Ramos (cell line): ENCODE data around the gene TGFB1I1.

Experiments
- in situ Hi-C: fragments of 300-500 bp; cut with MboI; formaldehyde crosslinking; loops from one replicate; pipeline ENCODE4 v1.14.3; 2022; ENCODE audit warnings: low sequenced_read_pairs; ENCODE audit not compliant: unreplicated experiment

TGFB1I1 gene

DNA sequence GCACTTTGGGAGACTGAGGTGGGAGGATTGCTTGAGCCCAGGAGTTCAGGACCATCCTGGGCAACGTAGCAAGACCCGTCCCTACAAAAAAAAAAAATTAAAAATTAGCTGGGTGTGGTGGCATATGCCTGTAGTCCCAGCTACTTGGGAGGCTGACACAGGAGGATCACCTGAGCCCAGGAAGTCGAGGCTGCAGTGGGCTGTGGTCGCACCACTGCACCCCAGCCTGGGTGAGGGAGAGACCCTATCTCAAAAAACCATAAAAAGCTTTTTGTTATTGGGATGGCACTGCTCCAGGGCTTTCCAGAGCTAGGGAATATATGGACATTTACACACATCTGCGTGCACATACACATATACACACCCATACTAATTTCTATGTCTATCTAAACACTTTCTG, 20.8 kb upstream of the TGFB1I1 start:
- in situ Hi-C loops: loop anchor here (10.0 kb wide), 1 partner anchor 424 kb away; the partner anchor contains the start of gene ZNF267

DNA sequence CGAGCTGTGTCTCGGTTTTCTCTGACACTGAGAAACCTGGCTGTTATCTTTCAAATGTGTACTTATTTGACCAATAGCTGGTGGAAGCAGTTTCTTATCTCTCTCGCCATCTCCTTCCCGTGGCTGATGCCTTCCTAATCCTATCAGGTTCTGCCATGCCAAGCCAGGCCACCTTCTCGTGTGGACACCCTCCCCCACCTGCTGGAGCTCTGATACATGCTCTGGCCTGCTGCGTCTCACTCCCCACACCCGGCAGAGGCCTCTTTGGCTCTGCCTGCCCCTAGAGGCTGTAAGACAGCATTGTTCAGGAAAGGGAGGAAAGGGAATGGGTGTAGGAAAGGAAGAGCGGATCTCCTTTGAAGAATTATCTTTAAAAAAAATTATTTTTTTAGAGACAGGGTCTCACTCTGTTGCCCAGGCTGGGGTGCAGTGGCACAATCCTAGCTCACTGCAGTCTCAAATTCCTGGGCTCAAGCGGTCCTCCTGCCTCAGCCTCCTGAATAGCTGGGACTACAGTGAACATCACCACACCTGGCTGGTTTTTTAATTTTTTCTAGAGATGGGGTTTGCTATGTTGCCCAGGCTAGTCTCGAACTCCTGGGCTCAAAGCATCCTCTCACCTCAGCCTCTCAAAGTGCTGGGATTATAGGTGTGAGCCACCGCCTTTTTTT, 20.1 kb upstream of the TGFB1I1 start:
- in situ Hi-C loops: loop anchor here (10.0 kb wide), 1 partner anchor 423 kb away; the partner anchor contains the start of gene ZNF267

DNA sequence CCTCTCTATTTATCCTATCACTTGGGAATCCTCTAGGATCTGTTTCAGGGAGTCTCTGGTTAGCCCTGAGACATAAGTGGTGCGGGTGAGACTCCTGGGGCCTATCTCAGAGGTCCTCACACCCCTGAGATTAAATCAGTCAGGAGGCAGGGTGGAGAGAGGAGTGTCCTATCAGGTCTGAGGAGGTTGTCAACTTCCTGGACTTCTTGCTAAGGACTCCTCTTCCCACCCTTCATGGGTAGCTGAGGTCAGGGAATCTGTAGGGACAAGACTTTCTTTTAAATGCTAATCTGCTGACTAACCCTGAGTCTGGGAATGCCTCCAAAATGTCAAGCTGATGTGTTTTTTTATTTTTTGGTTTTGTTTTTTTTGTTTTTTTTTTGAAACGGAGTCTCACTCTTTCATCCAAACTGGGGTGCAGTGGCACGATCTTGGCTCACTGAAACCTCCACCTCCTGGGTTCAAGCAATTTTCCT, 19.3 kb upstream of the TGFB1I1 start:
- in situ Hi-C loops: loop anchor here (10.0 kb wide), 1 partner anchor 422 kb away; the partner anchor contains the start of gene ZNF267

DNA sequence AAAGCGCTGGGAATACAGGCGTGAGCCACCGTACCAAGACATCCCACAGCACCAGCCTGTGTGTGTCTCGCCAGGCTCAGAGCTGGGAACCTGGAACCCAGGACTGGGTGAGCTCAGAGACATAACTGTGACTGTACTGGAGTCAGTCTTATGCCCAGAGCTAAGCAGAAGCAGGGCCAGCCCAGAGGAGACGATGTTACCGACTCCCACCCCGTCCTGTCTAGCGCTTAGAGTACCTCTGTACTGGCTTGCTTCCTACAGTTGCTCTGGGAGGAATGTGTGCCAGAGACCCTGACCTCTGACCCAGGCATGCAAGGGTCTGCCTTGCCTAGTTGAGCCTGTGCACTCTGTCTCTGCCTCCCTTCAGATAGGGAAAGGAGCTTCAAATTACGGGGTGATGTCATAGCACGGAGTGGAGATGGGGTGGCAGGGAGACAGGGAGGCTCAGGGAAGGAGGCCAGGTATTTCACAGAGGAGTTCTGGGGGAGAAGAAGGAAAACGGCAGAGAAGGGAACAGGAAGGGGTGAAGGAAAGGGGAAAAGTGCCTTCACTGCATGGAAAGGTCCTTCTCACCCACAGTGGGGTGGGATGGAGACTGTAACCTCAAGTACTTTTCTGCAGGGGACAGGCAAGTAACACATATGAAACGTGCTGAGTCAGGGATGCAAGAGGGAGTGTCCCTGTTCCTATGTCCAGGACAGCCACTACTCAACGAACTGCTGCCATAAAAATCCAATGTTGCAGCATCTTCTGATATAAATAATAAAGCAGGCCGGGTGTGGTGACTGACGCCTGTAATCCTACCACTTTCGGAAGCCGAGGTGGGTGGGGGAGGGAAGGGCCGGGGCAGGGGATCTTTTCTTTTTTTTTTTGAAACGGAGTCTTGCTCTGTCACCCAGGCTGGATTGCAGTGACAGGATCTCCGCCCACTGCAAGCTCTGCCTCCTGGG, 18.4 kb upstream of the TGFB1I1 start:
- in situ Hi-C loops: loop anchor here (10.0 kb wide), 1 partner anchor 421 kb away; the partner anchor contains the start of gene ZNF267

DNA sequence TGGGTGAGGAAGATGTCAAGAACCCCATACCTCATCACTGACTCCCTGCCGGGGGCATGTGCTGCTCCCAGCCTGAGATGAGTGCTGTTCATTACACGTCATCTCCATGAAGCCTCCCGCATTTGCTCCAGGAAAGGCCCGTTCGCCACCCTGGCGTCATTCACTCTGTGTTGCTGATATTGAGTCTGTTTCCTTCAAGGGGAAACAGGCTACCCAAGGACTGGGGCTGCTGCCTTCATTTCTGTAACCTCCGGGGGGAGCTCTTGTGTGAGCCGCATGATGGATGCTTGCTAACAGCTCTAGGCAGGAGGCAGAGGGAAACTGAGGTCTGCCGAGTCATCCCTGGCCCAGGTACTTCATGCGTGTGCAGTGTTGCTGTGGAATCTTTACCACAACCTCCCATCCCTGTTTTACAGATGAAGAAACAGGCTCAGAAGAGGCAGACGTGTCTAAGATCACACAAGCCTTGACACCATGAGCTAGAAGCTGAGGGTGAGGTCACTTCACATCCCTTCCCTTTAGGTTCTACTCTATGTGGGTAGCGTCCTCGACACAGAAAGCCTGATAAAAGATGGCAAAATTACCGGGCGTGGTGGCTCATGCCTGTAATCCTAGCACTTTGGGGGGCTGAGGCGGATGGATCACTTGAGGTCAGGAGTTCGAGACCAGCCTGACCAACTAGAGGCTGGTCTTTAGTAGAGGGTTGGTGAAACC, 16.2 kb upstream of the TGFB1I1 start:
- in situ Hi-C loops: loop anchor here (10.0 kb wide), 1 partner anchor 419 kb away; the partner anchor contains the start of gene ZNF267

DNA sequence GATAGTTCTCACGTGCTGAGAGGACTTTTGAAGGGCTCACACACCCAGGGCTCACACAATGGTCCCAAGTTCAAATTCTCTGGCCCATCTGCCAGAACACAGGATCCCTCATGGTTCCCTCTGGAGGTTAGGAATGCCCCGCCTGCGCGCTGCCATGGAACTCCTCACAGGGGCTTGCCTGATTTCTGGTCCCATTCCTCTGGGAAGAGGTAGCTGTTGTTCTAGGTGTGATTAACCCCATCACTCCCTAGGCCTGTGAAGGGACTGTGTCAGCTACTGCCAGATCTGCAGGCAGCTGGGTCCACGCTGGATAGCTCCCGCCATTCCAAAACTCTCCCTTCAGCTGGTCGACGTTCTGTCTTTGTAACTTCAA, 15.0 kb upstream of the TGFB1I1 start:
- in situ Hi-C loops: loop anchor here (10.0 kb wide), 1 partner anchor 418 kb away; the partner anchor contains the start of gene ZNF267

DNA sequence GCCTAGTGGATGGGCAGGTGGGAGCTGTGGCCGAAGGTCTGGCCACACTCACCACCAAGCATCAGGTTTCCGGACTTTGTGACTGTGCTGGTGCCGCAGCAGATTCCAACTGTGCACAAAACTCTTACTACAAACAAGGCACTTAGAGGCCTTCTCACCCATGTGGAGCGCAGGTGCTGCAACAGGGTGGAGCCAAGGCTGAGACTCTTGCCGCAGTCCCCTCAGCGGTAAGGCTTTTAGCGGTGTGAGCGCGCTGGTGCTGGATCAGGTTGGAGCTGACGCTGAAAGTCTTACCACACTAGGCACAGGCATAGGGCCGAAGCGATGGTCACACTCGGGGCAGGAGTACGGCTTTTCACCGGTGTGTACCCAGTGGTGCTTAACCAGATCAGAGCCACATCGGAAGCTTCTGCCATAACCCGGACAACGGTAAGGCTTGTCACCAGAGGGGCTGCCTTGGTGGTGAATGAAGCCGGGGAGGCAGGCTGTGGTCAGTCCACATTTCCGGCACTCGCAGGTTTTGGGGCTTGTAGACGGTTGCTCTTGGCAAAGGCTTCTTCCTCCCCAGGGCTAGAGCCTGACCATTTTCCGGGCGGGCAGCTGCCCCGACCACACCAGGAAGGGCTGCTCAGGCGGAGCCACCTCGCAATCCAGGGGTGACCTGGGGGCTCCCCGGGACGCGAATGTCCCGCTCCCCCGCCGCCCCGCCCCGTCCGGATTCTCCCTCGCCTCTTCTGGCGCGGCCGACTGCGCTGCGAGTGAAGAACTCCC, 13.7 kb upstream of the TGFB1I1 start:
- in situ Hi-C loops: loop anchor here (10.0 kb wide), 1 partner anchor 417 kb away; the partner anchor contains the start of gene ZNF267

DNA sequence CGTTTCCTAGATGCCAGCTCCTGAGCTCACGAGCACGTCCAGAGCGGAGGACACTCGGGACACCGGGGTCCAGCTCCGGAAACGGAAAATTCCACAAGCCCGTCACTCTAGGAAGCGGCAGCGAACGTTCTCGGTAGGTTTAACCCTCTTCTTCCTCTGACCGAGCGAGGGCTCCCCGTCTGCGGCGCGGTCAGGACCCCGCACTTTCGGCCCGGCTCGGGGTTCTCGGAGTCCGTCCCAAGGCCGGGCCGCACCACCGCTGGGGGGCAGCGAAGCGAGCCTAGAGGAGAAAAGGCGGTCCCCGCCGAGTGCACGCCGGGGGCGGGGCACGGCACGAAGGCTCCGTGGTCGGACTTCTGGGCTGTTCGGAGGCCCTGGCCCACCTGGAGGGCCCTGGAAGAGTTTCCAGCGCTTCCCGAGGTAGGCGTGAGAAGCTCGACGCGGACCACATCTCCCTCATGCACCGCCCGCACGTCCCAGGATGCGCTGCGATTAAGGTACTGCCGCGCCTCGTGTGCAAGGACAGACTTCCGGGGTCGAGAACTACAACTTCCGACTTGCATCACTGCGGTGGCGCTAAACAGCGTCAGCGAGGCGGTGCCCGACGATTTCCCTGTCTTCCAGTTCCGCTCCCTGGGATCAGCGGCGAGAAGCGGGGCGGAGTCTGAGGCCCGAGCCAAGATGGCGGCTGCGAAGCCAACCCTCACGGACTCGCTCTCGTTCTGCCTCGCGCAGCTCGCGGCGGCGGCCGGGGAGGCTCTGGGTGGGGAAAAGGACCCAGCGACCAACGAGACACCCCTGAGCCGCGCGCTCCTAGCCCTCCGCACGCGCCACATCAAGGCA, 12.9 kb upstream of the TGFB1I1 start, which contains the start of gene ARMC5:
Gene ARMC5, plus strand, starts transcription at position 658 of the 843 bp plus-strand sequence. Its CDS starts 24 bp downstream, at position 682.
- in situ Hi-C loops: loop anchor here (10.0 kb wide), 1 partner anchor 416 kb away; the partner anchor contains the start of gene ZNF267

DNA sequence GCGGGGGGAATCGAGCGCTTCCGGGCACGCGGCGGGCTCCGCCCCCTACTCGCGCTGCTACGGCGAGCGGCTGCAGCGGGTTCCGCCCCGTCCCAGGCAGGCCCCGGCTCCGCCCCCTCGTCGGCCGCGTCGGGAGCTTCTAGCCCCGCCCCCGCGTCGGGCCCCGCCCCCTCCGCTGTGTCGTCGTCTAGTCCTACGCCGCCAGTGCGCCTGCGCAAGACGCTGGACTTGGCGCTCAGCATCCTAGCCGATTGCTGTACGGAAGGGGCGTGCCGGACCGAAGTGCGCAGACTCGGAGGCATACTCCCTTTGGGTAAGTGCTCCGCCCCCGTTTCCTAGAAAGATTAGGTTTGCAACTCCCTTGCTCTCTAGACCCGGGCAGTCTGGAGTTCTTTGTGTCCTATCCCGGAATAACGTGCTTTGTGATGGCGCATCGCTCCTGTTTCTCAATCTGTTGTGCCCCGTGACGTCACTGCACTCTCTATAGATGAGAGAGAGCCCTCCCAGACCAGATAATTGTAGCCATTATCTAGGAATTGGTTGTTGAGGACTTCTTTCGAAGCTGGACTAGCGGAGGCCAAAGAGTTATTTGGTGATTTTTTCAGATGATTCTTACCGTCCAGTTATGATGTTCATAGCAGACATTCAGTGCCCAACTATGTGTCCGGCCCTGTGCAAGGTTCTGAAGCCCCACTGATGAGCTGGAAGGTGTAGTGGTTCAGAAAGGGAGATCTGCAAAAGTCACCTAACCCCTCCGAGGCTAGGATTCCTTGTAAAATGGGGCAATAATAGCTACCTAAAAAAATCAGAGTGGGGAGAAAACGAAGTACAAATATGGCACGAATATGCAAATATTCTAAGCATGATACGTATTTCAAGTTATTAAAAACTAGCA, 12.0 kb upstream of the TGFB1I1 start:
- in situ Hi-C loops: loop anchor here (10.0 kb wide), 1 partner anchor 415 kb away; the partner anchor contains the start of gene ZNF267

DNA sequence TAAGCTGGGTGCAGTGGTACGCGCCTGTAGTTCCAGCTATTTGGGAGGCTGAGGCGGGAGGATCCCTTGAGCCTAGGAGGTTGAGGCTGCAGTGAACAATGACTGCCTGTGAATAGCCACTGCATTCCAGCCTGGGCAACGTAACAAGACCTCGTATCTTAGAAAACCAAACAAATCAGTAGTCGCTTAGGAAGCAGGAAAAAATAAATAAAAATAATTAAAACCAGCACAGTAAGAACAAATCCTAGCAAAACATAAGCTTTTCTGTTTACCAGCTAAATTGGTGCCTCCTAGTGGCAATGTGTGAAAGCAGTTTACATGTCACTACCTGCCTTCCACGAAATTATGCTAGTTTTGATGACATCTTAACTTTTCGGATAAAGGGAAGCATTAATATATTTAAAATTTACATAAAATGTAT, 11.4 kb upstream of the TGFB1I1 start:
- in situ Hi-C loops: no loop called here

DNA sequence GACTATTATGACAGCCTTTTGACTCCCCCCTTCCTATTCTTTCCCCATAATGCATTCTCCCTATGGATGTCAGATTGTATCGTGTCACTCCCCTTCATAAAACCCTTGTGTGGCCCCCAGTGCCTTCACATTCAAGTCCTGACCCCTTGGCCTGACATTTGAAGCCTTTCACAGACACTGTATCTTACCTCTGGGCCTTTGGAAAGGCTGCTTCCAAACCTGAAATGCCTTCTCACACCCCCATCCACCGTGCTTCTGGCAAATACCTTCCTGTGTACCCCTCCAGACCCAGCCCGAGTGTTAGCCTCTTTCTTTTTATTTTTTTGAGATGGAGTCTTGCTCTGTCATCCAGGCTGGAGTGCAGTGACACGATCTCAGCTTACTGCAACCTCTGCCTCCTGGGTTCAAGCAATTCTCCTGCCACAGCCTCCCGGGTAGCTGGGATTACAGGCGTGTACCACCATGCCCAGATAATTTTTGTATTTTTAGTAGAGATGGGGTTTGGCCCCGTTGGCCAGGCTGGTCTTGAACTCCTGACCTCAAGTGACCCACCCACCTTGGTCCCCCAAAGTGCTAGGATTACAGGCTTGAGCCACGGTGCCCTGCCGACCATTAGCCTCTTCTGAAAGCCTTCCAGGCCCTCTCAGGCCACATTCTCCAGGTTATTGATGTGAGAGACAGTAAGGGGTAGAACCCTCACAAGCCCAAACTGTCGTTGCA, 10.6 kb upstream of the TGFB1I1 start:
- in situ Hi-C loops: no loop called here

DNA sequence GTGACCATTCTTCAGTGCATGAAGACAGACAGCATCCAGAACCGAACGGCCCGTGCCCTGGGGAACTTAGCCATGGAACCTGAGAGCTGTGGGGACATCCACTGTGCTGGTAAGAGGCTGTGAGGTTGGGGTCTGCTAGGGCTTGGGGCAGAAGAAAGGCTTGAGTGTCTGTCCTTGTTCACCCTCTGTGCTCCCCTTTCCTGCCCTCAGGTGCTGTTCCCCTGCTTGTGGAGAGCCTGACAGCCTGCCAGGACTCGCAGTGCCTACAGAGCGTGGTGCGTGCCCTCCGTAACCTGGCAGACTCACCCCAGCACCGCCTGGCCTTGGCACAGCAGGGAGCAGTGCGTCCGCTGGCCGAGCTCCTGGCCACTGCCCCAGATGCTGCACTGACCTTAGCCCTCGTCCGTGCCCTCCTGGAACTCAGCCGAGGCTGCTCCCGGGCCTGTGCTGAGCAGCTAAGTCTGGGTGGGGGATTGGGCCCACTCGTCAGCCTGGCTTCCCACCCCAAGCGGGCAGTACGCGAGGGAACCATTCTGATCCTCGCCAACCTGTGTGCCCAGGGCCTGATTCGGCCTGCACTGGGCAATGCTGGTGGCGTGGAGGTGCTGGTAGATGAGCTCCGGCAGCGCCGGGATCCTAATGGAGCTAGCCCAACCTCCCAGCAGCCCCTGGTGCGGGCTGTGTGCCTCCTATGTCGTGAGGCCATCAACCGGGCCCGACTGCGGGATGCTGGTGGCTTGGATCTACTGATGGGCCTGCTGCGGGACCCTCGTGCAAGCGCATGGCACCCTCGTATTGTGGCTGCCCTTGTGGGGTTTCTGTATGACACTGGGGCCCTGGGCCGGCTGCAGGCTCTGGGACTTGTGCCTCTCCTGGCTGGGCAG, 9.8 kb upstream of the TGFB1I1 start:
- in situ Hi-C loops: no loop called here

DNA sequence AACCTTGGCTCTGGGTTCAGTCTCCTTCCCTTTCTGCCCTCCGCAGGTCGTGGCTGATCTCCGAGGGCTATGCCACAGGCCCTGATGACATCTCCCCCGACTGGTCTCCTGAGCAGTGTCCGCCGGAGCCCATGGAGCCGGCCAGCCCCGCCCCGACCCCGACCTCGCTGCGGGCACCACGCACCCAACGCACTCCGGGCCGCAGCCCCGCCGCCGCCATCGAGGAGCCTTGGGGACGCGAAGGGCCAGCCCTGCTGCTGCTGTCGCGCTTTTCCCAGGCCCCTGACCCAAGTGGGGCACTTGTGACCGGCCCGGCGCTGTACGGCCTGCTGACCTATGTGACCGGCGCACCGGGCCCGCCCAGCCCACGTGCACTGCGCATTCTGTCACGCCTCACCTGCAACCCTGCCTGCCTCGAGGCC, 7.6 kb upstream of the TGFB1I1 start:
- in situ Hi-C loops: no loop called here

DNA sequence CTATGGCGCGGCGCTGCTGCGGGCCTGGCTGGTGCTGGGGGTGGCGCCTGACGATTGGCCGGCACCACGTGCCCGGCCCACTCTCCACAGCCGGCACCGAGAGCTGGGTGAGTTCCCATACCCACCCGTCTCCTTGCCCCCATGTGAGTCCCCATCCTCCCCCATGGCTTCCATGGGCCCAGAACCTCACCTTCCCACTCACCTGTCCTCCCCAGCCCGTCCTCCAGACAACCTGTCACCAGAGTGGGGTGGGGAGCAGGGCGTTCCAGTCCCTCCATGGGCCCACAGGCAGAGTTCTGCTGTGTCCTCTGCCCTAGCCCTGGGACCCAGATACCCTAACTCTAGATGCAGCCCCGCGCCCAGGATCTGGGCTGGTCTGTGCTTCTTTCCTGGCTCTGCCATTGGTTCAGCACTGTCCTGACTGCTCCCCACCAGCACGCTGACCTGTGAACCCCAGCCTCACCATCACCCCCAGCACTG, 7.1 kb upstream of the TGFB1I1 start:
- in situ Hi-C loops: no loop called here

DNA sequence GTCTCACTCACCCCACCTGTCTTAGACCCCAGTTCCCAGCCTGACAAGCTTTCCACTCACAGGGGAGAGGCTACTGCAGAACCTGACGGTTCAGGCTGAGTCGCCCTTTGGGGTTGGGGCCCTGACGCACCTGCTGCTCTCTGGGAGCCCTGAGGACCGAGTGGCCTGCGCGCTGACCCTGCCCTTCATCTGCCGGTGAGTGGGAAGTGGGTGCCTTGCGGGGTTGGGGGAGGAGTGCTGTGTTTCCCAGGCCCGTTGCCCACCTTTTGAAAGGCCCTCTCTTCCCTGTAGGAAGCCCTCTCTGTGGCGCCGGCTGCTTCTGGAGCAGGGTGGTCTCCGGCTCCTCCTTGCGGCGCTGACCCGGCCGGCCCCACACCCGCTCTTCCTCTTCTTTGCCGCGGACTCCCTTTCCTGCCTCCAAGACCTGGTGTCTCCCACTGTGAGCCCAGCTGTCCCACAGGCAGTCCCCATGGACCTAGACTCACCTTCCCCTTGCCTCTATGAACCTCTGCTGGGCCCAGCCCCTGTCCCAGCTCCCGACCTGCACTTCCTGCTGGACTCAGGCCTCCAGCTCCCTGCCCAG, 6.1 kb upstream of the TGFB1I1 start:
- in situ Hi-C loops: no loop called here
